NCI-H2107 (cell line): ENCODE data around the gene RFXAP.

Experiments used
- DNase-seq: peaks from one replicate; lab custom pipeline; 2025; lab: John Stamatoyannopoulos, UW

Gene RFXAP

GRCh38 chr13:36817996-36818803 lies 822 bp upstream of the RFXAP start:
- no peak for DNase-seq

- no peak for DNase-seq
These were observed 693 bp downstream of the RFXAP start for GRCh38 chr13:36819739-36820090.

GRCh38 chr13:36820222-36820621 lies 1.2 kb downstream of the RFXAP start:
- no peak for DNase-seq

GRCh38 chr13:36822785-36823184 lies 3.8 kb downstream of the RFXAP start:
- DNase-seq: no peak

GRCh38 chr13:36829753-36830152 lies 10.7 kb downstream of the RFXAP start:
- no peak for DNase-seq

GRCh38 chr13:36831291-36831690 lies 12.3 kb downstream of the RFXAP start:
- no peak for DNase-seq

- DNase-seq: no peak
These were observed 15.3 kb downstream of the RFXAP start for GRCh38 chr13:36834299-36834698.

GRCh38 chr13:36837354-36838092 lies 18.5 kb downstream of the RFXAP start:
- no peak for DNase-seq

GRCh38 chr13:36839281-36839680 lies 20.3 kb downstream of the RFXAP start:
- no peak for DNase-seq

GRCh38 chr13:36839981-36840380 lies 21.0 kb downstream of the RFXAP start:
- DNase-seq: no peak

- no peak for DNase-seq
These were observed 21.8 kb downstream of the RFXAP start for GRCh38 chr13:36840718-36841250.

- no peak for DNase-seq
These were observed 22.4 kb downstream of the RFXAP start for GRCh38 chr13:36841391-36841790.

- no peak for DNase-seq
These were observed 28.6 kb downstream of the RFXAP start for GRCh38 chr13:36847606-36848005.

- no peak for DNase-seq
These were observed 29.4 kb downstream of the RFXAP start for GRCh38 chr13:36848199-36848982.

GRCh38 chr13:36850790-36851438 lies 31.9 kb downstream of the RFXAP start:
- peak; percentile 4 for DNase-seq

- DNase-seq: no peak
These were observed 38.2 kb downstream of the RFXAP start for GRCh38 chr13:36857253-36857652.

GRCh38 chr13:36858290-36858689 lies 39.3 kb downstream of the RFXAP start:
- peak; percentile 47 for DNase-seq

- DNase-seq: no peak
These were observed 40.2 kb downstream of the RFXAP start for GRCh38 chr13:36859259-36859658.

- DNase-seq: no peak
These were observed 43.1 kb downstream of the RFXAP start for GRCh38 chr13:36862002-36862685.

- no peak for DNase-seq
These were observed 43.7 kb downstream of the RFXAP start for GRCh38 chr13:36862722-36863121.

GRCh38 chr13:36865265-36865664 lies 46.2 kb downstream of the RFXAP start:
- no peak for DNase-seq
